T-helper 1 cell treated with Interleukin-12 subunit alpha and Interleukin-12 subunit beta and Interleukin-4 antibody, amounts not matched to agents 30 μg/mL and 1 μg/mL, for 36 hours (primary cell): ENCODE data around the gene NMT2.
"Not testable (repeated sequence)": the region's sequence is repeated elsewhere in the genome, so short reads cannot be mapped to it uniquely, and the experiment has no call there.

Experiments used
- H3K27ac Mint-ChIP-seq: one replicate; pipeline ENCODE4 v1.8.0; 2021; ENCODE audit warnings: mild to moderate bottlenecking, mixed read lengths
- H3K27me3 Mint-ChIP-seq: one replicate; pipeline ENCODE4 v1.8.0; 2021; ENCODE audit warnings: low read depth, mixed read lengths
- H3K36me3 Mint-ChIP-seq: one replicate; pipeline ENCODE4 v1.8.0; 2021; ENCODE audit warnings: low read depth, mixed read lengths
- H3K4me1 Mint-ChIP-seq: one replicate; pipeline ENCODE4 v1.8.0; 2021; ENCODE audit warnings: low read depth, mixed read lengths
- H3K4me3 Mint-ChIP-seq: one replicate; pipeline ENCODE4 v1.8.0; 2021; ENCODE audit warnings: mild to moderate bottlenecking, moderate library complexity, mixed read lengths
- H3K9me3 Mint-ChIP-seq: one replicate; pipeline ENCODE4 v1.8.0; 2021; ENCODE audit warnings: mixed read lengths

The NMT2 gene

GRCh38 chr10:15168291-15168785 lies at the start of gene NMT2:
Gene NMT2 (minus strand): TSS chr10:15168693. CDS start chr10:15168612, 81 bp downstream.
- Mint-ChIP-seq H3K4me1 (peaks cover 38% of the 10 kb centered on the region), H3K4me3 (peak within 1 kb of the TSS; percentile 91), H3K27ac (peak within 1 kb of the TSS; percentile 91), H3K36me3 (peaks cover 2% of the 10 kb centered on the region), H3K27me3 (peaks cover 2% of the 10 kb centered on the region), H3K9me3 (no peaks in the 10 kb centered on the region)

- H3K27me3 Mint-ChIP-seq = no peaks in the 10 kb centered on the region
- no peaks in the 10 kb centered on the region for H3K9me3 Mint-ChIP-seq
- no peaks in the 10 kb centered on the region for H3K4me1 Mint-ChIP-seq
- peaks cover 1% of the 10 kb centered on the region for H3K36me3 Mint-ChIP-seq
- H3K4me3 Mint-ChIP-seq = no peak overlapping the region
- H3K27ac Mint-ChIP-seq = no peak overlapping the region
These were observed 48.2 kb upstream of the NMT2 start for GRCh38 chr10:15216700-15217099.

- Mint-ChIP-seq H3K4me3 (no peak overlapping the region), H3K36me3 (peaks cover 1% of the 10 kb centered on the region), H3K27ac (no peak overlapping the region), H3K4me1 (peaks cover 16% of the 10 kb centered on the region), H3K9me3 (no peaks in the 10 kb centered on the region), H3K27me3 (no peaks in the 10 kb centered on the region)
These were observed 45.7 kb upstream of the NMT2 start for GRCh38 chr10:15214237-15214636.

GRCh38 chr10:15213461-15213861 lies 45.0 kb upstream of the NMT2 start:
- H3K4me3 Mint-ChIP-seq = no peak overlapping the region
- no peaks in the 10 kb centered on the region for H3K9me3 Mint-ChIP-seq
- H3K27me3 Mint-ChIP-seq = no peaks in the 10 kb centered on the region
- peaks cover 22% of the 10 kb centered on the region for H3K4me1 Mint-ChIP-seq
- H3K27ac Mint-ChIP-seq = no peak overlapping the region
- peaks cover 5% of the 10 kb centered on the region for H3K36me3 Mint-ChIP-seq

GRCh38 chr10:15211464-15211979 lies 43.0 kb upstream of the NMT2 start:
- peaks cover 5% of the 10 kb centered on the region for H3K36me3 Mint-ChIP-seq
- H3K9me3 Mint-ChIP-seq = no peaks in the 10 kb centered on the region
- peaks cover 39% of the 10 kb centered on the region for H3K4me1 Mint-ChIP-seq
- no peak overlapping the region for H3K27ac Mint-ChIP-seq
- H3K27me3 Mint-ChIP-seq = no peaks in the 10 kb centered on the region
- H3K4me3 Mint-ChIP-seq = no peak overlapping the region

- no peak overlapping the region for H3K4me3 Mint-ChIP-seq
- peaks cover 48% of the 10 kb centered on the region for H3K4me1 Mint-ChIP-seq
- peak overlapping the region; percentile 57 for H3K27ac Mint-ChIP-seq
- peaks cover 7% of the 10 kb centered on the region for H3K36me3 Mint-ChIP-seq
- H3K27me3 Mint-ChIP-seq = no peaks in the 10 kb centered on the region
- H3K9me3 Mint-ChIP-seq = no peaks in the 10 kb centered on the region
These were observed 42.0 kb upstream of the NMT2 start for GRCh38 chr10:15210521-15210920.

- Mint-ChIP-seq H3K36me3 (peaks cover 8% of the 10 kb centered on the region), H3K4me1 (peaks cover 48% of the 10 kb centered on the region), H3K27ac (no peak overlapping the region), H3K4me3 (peak overlapping the region; percentile 6), H3K9me3 (no peaks in the 10 kb centered on the region), H3K27me3 (no peaks in the 10 kb centered on the region)
These were observed 41.5 kb upstream of the NMT2 start for GRCh38 chr10:15209827-15210509.

- peak overlapping the region; percentile 86 for H3K27ac Mint-ChIP-seq
- H3K36me3 Mint-ChIP-seq = peaks cover 10% of the 10 kb centered on the region
- H3K27me3 Mint-ChIP-seq = no peaks in the 10 kb centered on the region
- peaks cover 51% of the 10 kb centered on the region for H3K4me1 Mint-ChIP-seq
- H3K4me3 Mint-ChIP-seq = peak overlapping the region; percentile 71
- no peaks in the 10 kb centered on the region for H3K9me3 Mint-ChIP-seq
These were observed 39.7 kb upstream of the NMT2 start for GRCh38 chr10:15208221-15208620.

- H3K27me3 Mint-ChIP-seq, H3K9me3 Mint-ChIP-seq, H3K36me3 Mint-ChIP-seq, H3K4me3 Mint-ChIP-seq: not testable (repeated sequence)
- Mint-ChIP-seq H3K4me1 (peaks cover 57% of the 10 kb centered on the region), H3K27ac (peak overlapping the region; percentile 18)
These were observed 38.9 kb upstream of the NMT2 start for GRCh38 chr10:15207410-15207809.

GRCh38 chr10:15202639-15203038 lies 34.1 kb upstream of the NMT2 start:
- Mint-ChIP-seq H3K4me1 (peaks cover 29% of the 10 kb centered on the region), H3K27me3 (peaks cover 5% of the 10 kb centered on the region), H3K4me3 (no peak overlapping the region), H3K27ac (no peak overlapping the region), H3K9me3 (no peaks in the 10 kb centered on the region), H3K36me3 (peaks cover 6% of the 10 kb centered on the region)

- not testable (repeated sequence) for H3K27ac Mint-ChIP-seq
- peaks cover 29% of the 10 kb centered on the region for H3K4me1 Mint-ChIP-seq
These were observed 33.8 kb upstream of the NMT2 start for GRCh38 chr10:15202301-15202621.

GRCh38 chr10:15201589-15202300 lies 33.3 kb upstream of the NMT2 start:
- no peak overlapping the region for H3K27ac Mint-ChIP-seq
- no peak overlapping the region for H3K4me3 Mint-ChIP-seq
- H3K4me1 Mint-ChIP-seq = peaks cover 30% of the 10 kb centered on the region
- peaks cover 5% of the 10 kb centered on the region for H3K27me3 Mint-ChIP-seq
- no peaks in the 10 kb centered on the region for H3K9me3 Mint-ChIP-seq
- H3K36me3 Mint-ChIP-seq = peaks cover 6% of the 10 kb centered on the region

More at GRCh38 chr10:15202301-15202621, 33.8 kb upstream of the NMT2 start:
- H3K36me3 Mint-ChIP-seq, H3K9me3 Mint-ChIP-seq, H3K4me3 Mint-ChIP-seq, H3K27me3 Mint-ChIP-seq: not testable (repeated sequence)

- H3K27me3 Mint-ChIP-seq = peaks cover 5% of the 10 kb centered on the region
- peaks cover 25% of the 10 kb centered on the region for H3K4me1 Mint-ChIP-seq
- H3K4me3 Mint-ChIP-seq = no peak overlapping the region
- no peak overlapping the region for H3K27ac Mint-ChIP-seq
- peaks cover 4% of the 10 kb centered on the region for H3K36me3 Mint-ChIP-seq
- H3K9me3 Mint-ChIP-seq = no peaks in the 10 kb centered on the region
These were observed 32.1 kb upstream of the NMT2 start for GRCh38 chr10:15200626-15201025.

- Mint-ChIP-seq H3K4me3 (no peak overlapping the region), H3K27ac (no peak overlapping the region), H3K9me3 (no peaks in the 10 kb centered on the region), H3K4me1 (peaks cover 19% of the 10 kb centered on the region), H3K36me3 (no peaks in the 10 kb centered on the region), H3K27me3 (peaks cover 5% of the 10 kb centered on the region)
These were observed 29.4 kb upstream of the NMT2 start for GRCh38 chr10:15197911-15198310.

GRCh38 chr10:15197276-15197675 lies 28.8 kb upstream of the NMT2 start:
- H3K27me3 Mint-ChIP-seq = peaks cover 5% of the 10 kb centered on the region
- peak overlapping the region; percentile 84 for H3K27ac Mint-ChIP-seq
- no peaks in the 10 kb centered on the region for H3K36me3 Mint-ChIP-seq
- no peaks in the 10 kb centered on the region for H3K9me3 Mint-ChIP-seq
- H3K4me1 Mint-ChIP-seq = peaks cover 15% of the 10 kb centered on the region
- peak overlapping the region; percentile 21 for H3K4me3 Mint-ChIP-seq
